ENCODE data around the gene PSMD14.

DNA sequence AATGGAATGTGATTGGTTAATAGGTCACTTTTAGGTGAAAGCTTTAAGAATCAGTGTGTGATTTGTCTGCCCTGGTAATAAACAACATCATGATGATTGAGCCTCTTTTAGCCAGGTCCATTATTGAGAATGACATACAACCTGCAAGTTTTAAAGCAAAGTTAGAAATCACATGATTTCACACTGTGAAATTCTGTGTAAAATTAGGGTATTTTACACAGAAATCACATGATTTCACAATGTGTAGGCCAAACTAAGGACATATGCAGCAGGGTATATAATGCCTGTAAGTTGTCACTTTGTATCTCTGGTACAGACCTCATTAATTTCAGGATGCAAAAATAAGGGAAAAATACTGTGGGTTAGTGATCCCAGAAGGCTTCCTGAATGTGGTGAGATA lies 16.7 kb downstream of the PSMD14 start:
- TF ChIP-seq, protein P1, sequence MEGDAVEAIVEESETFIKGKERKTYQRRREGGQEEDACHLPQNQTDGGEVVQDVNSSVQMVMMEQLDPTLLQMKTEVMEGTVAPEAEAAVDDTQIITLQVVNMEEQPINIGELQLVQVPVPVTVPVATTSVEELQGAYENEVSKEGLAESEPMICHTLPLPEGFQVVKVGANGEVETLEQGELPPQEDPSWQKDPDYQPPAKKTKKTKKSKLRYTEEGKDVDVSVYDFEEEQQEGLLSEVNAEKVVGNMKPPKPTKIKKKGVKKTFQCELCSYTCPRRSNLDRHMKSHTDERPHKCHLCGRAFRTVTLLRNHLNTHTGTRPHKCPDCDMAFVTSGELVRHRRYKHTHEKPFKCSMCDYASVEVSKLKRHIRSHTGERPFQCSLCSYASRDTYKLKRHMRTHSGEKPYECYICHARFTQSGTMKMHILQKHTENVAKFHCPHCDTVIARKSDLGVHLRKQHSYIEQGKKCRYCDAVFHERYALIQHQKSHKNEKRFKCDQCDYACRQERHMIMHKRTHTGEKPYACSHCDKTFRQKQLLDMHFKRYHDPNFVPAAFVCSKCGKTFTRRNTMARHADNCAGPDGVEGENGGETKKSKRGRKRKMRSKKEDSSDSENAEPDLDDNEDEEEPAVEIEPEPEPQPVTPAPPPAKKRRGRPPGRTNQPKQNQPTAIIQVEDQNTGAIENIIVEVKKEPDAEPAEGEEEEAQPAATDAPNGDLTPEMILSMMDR (tag by site-specific recombination; IDR thresholded peaks at IDR 0.05): no peak
- TF ChIP-seq ZNF623 (tag by site-specific recombination; IDR thresholded peaks at IDR 0.05) (no peak), ZNF629 (tag by site-specific recombination; IDR thresholded peaks at IDR 0.05) (no peak), GFI1B (tag by site-specific recombination; IDR thresholded peaks at IDR 0.05) (no peak), ZFP41 (tag by site-specific recombination; IDR thresholded peaks at IDR 0.05; ENCODE audit: borderline replicate concordance) (no peak), ZNF184 (tag by site-specific recombination; IDR thresholded peaks at IDR 0.05) (no peak), MYNN (tag by site-specific recombination; IDR thresholded peaks at IDR 0.05; ENCODE audit: borderline replicate concordance) (no peak), ZFP3 (tag by site-specific recombination; IDR thresholded peaks at IDR 0.05; ENCODE audit: low read depth) (no peak)

Measured in HEK293 (cell line).